ENCODE data around the gene FAM131A. TPM values are rescaled to one million over a fixed set of nuclear protein-coding genes. Genes with fewer than 3 reads are reported as not detected.

Gene FAM131A
- total RNA-seq, 2 experiments from 2014 or later: 3.6 to 4.4 TPM

DNA sequence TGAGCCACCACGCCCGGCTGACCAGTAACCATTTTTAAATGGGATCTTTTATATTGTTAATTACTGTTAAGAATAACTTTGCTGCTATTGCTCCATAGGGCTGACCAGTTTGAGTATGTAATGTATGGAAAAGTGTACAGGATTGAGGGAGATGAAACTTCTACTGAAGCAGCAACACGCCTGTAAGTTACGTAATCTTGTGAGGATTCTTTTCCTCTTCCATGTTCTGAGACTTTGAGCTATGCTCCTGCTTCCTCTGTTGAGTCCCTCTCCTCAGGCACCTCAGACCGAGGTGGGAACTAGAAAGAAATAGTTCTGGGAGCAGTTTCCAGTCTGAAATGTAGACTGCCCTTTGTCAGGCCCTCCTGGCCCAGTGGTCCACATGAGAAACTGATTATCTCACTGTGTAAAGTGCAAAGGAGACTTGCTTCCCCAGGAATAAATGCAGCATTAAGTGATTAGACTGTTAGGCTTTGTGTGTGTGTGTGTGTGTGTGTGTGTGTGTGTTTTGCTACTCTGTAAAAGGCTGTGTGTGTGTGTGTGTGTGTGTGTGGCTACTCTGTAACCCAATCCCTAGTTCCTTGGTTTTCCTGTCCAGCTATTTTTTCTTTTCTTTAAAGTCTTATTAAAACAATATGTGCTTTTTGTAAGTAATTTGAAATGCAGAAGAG is 29.4 kb downstream of the FAM131A start:
- H3K36me3 Mint-ChIP-seq (ENCODE audit: low read depth): peaks cover 36% of the 10 kb centered on the region
- CTCF ChIA-PET: interaction anchor here (0.7 to 1.1 kb wide), 4 partner anchors 194 to 994 kb away, joined by 3 to 4 read pairs (median 3); partner anchors contain the start of gene EPHB3
- no peak for DNase-seq
- peaks cover 32% of the 10 kb centered on the region for H3K4me1 Mint-ChIP-seq
- no peaks in the 10 kb centered on the region for H3K9me3 Mint-ChIP-seq
- H3K27me3 Mint-ChIP-seq: no peaks in the 10 kb centered on the region
- H3K27ac Mint-ChIP-seq: no peak overlapping the region
- no peak overlapping the region for H3K4me3 Mint-ChIP-seq
- POLR2A ChIA-PET: no interaction called here

- Mint-ChIP-seq H3K27me3 (no peaks in the 10 kb centered on the region), H3K36me3 (ENCODE audit: low read depth) (peaks cover 36% of the 10 kb centered on the region), H3K4me3 (no peak overlapping the region), H3K9me3 (no peaks in the 10 kb centered on the region), H3K4me1 (peaks cover 31% of the 10 kb centered on the region), H3K27ac (no peak overlapping the region)
- CTCF ChIA-PET: interaction anchor here (0.6 to 0.9 kb wide), 2 partner anchors 146 to 1175 kb away, joined by 3 read pairs; no protein-coding TSS in a partner anchor
- POLR2A ChIA-PET: no interaction called here
- DNase-seq: no peak
Observed at GRCh38 chr3:184368116-184368515, 30.7 kb downstream of the FAM131A start.

GRCh38 chr3:184368586-184369183 is 31.3 kb downstream of the FAM131A start:
- H3K27ac Mint-ChIP-seq: no peak overlapping the region
- H3K9me3 Mint-ChIP-seq: no peaks in the 10 kb centered on the region
- POLR2A ChIA-PET: no interaction called here
- CTCF ChIA-PET: interaction anchor here (0.6 to 0.9 kb wide), 3 partner anchors 145 to 1175 kb away, joined by 3 to 4 read pairs (median 3); no protein-coding TSS in a partner anchor
- H3K4me3 Mint-ChIP-seq: no peak overlapping the region
- DNase-seq: no peak
- H3K4me1 Mint-ChIP-seq: peaks cover 30% of the 10 kb centered on the region
- H3K36me3 Mint-ChIP-seq (ENCODE audit: low read depth): peaks cover 34% of the 10 kb centered on the region
- no peaks in the 10 kb centered on the region for H3K27me3 Mint-ChIP-seq

DNA sequence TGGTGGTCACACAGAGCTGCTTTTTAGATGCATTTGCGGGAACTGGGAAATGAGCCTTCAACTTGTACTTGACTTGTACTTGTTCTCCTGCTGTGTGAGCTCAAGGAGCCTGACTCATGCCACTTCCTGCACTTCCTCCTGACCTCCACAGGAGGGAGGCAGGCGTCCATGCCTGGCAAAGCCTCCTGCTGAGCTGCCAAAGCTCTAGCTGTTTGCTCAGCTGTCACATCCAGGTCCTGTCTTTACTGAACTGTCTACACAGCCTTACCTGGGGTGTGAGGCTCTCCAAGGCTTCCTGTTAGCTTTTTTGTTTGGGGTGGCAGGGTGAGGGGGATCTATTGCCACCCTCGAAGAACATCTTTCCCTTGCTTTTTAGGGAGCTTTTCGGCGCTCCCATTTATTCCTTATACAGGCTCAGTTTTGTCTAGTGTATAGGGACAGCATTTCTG is 34.2 kb downstream of the FAM131A start:
- H3K9me3 Mint-ChIP-seq: no peaks in the 10 kb centered on the region
- peaks cover 18% of the 10 kb centered on the region for H3K36me3 Mint-ChIP-seq (ENCODE audit: low read depth)
- ChIA-PET POLR2A (interaction anchor here (0.6 kb wide), 1 partner anchor 166 kb away, joined by 5 read pairs; no protein-coding TSS in a partner anchor), CTCF (interaction anchor here (0.6 to 2.5 kb wide), 25 partner anchors 8 to 191 kb away, joined by 3 to 21 read pairs (median 4); partner anchors contain the start of genes CHRD, CLCN2 and POLR2H)
- no peak overlapping the region for H3K4me3 Mint-ChIP-seq
- peaks cover 12% of the 10 kb centered on the region for H3K27me3 Mint-ChIP-seq
- peak overlapping the region; percentile 9 for H3K27ac Mint-ChIP-seq
- DNase-seq: peak; percentile 71
- H3K4me1 Mint-ChIP-seq: peaks cover 10% of the 10 kb centered on the region

GRCh38 chr3:184372296-184372821 is 35.0 kb downstream of the FAM131A start:
- no peaks in the 10 kb centered on the region for H3K9me3 Mint-ChIP-seq
- H3K4me3 Mint-ChIP-seq: no peak overlapping the region
- CTCF ChIA-PET: interaction anchor here (0.6 to 2.5 kb wide), 16 partner anchors 9 to 190 kb away, joined by 3 to 21 read pairs (median 4); partner anchors contain the start of gene CHRD
- no peak for DNase-seq
- H3K36me3 Mint-ChIP-seq (ENCODE audit: low read depth): peaks cover 10% of the 10 kb centered on the region
- POLR2A ChIA-PET: interaction anchor here (0.6 kb wide), 1 partner anchor 165 kb away, joined by 5 read pairs; no protein-coding TSS in a partner anchor
- peaks cover 5% of the 10 kb centered on the region for H3K4me1 Mint-ChIP-seq
- no peak overlapping the region for H3K27ac Mint-ChIP-seq
- H3K27me3 Mint-ChIP-seq: peaks cover 17% of the 10 kb centered on the region

GRCh38 chr3:184372911-184373310 is 35.5 kb downstream of the FAM131A start:
- ChIA-PET CTCF (interaction anchor here (1.3 to 2.5 kb wide), 6 partner anchors 9 to 172 kb away, joined by 3 to 21 read pairs (median 8); no protein-coding TSS in a partner anchor), POLR2A (no interaction called here)
- H3K9me3 Mint-ChIP-seq: no peaks in the 10 kb centered on the region
- H3K4me3 Mint-ChIP-seq: no peak overlapping the region
- H3K27ac Mint-ChIP-seq: no peak overlapping the region
- peaks cover 8% of the 10 kb centered on the region for H3K36me3 Mint-ChIP-seq (ENCODE audit: low read depth)
- peaks cover 5% of the 10 kb centered on the region for H3K4me1 Mint-ChIP-seq
- no peak for DNase-seq
- H3K27me3 Mint-ChIP-seq: peaks cover 23% of the 10 kb centered on the region

GRCh38 chr3:184373422-184373821 is 36.0 kb downstream of the FAM131A start:
- Mint-ChIP-seq H3K27ac (no peak overlapping the region), H3K4me3 (no peak overlapping the region), H3K36me3 (ENCODE audit: low read depth) (peaks cover 4% of the 10 kb centered on the region), H3K9me3 (no peaks in the 10 kb centered on the region), H3K4me1 (peaks cover 5% of the 10 kb centered on the region), H3K27me3 (peaks cover 28% of the 10 kb centered on the region)
- CTCF ChIA-PET: interaction anchor here (1.3 to 2.5 kb wide), 4 partner anchors 11 to 172 kb away, joined by 3 to 13 read pairs (median 6); no protein-coding TSS in a partner anchor
- POLR2A ChIA-PET: no interaction called here
- no peak for DNase-seq

DNA sequence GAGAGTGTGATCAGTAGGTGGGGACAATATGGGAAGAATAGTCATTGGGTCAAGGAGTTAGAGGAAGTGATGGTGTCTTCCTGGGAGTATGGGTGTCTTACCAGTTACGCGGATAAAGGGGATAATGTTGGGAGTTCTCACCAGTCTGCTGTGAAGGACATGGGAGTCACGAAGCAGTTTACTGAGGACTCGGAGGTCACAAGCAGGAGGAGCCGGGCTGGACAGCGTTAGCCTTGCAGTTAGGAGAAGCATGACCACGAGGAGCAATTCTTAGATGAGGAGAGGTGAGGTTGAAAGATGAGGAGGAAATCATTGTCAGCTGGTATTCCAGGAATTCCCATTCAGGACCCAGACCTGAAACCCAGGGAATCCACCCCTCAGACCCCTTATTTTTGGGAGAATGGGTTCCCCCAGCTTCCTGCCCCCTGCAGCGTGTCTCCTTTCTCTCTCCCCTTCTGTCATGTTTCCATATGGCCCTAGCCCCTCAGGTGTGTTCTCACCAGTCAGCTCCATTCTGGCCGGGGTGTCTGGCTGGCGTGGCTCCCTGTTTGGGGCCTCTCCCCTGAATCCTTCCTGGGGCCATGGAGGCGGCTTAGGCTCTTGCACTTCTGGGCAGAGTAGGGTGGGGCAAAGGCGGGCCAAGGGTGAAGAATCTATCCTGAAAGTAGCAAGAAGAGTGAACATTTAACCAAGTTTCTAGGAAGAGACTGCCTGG is 38.5 kb downstream of the FAM131A start:
- DNase-seq: no peak
- CTCF ChIA-PET: interaction anchor here (0.6 to 1.2 kb wide), 3 partner anchors 17 to 1393 kb away, joined by 3 to 4 read pairs (median 3); no protein-coding TSS in a partner anchor
- Mint-ChIP-seq H3K27ac (no peak overlapping the region), H3K9me3 (no peaks in the 10 kb centered on the region), H3K4me3 (no peak overlapping the region), H3K4me1 (peaks cover 11% of the 10 kb centered on the region), H3K27me3 (peaks cover 42% of the 10 kb centered on the region), H3K36me3 (ENCODE audit: low read depth) (peaks cover 2% of the 10 kb centered on the region)
- POLR2A ChIA-PET: no interaction called here

- Mint-ChIP-seq H3K27ac (no peak overlapping the region), H3K9me3 (no peaks in the 10 kb centered on the region), H3K4me1 (peaks cover 8% of the 10 kb centered on the region), H3K4me3 (no peak overlapping the region), H3K36me3 (ENCODE audit: low read depth) (peaks cover 2% of the 10 kb centered on the region), H3K27me3 (peaks cover 55% of the 10 kb centered on the region)
- ChIA-PET POLR2A (no interaction called here), CTCF (interaction anchor here (1.0 to 1.4 kb wide), 2 partner anchors 137 to 184 kb away, joined by 3 read pairs; partner anchors contain the start of gene EPHB3)
- no peak for DNase-seq
Observed at GRCh38 chr3:184377374-184377773, 40.0 kb downstream of the FAM131A start.

DNA sequence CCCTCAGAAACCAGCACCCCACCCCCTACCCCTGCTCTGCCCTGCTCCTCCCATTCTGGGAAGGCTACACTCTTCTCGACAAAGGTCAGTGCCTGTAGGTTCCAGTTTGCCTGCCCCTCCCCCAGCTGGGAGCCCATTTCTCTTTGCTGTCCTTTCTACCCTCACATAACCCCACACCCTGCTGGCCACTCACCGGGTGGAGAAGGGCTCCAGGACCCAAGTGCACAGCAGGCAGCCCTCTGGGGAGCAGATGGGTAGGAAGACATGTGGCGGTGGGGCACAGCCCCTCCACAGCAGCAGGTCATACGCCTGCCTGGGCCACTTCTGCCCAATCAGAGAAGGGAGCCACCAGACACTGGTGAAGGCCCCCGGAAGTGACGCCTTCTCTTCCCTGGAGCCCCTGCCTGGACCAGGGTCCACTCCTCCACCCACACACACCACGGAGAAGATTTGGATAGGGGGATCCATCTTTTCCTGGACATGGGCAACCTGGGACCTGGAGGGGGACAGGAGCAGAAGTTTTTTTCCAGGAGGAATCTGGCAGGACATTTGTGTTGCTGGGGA is 40.6 kb downstream of the FAM131A start, which contains the start of gene THPO:
TSS of gene THPO (minus strand) at position 326 of the 564 bp plus-strand sequence. CDS start 1,948 bp downstream, outside the sequence.
- no peak for DNase-seq
- Mint-ChIP-seq H3K27ac (no peak within 1 kb of the TSS), H3K36me3 (ENCODE audit: low read depth) (peaks cover 2% of the 10 kb centered on the region), H3K4me1 (peaks cover 8% of the 10 kb centered on the region), H3K4me3 (no peak within 1 kb of the TSS), H3K27me3 (peaks cover 61% of the 10 kb centered on the region), H3K9me3 (no peaks in the 10 kb centered on the region)
- ChIA-PET POLR2A (no interaction called here), CTCF (interaction anchor here (1.4 kb wide), 1 partner anchor 183 kb away, joined by 3 read pairs; the partner anchor contains the start of gene EPHB3)

- peaks cover 2% of the 10 kb centered on the region for H3K36me3 Mint-ChIP-seq (ENCODE audit: low read depth)
- DNase-seq: no peak
- no peaks in the 10 kb centered on the region for H3K9me3 Mint-ChIP-seq
- peaks cover 61% of the 10 kb centered on the region for H3K27me3 Mint-ChIP-seq
- ChIA-PET CTCF (interaction anchor here (0.6 to 1.1 kb wide), 2 partner anchors 91 to 163 kb away, joined by 3 to 4 read pairs; no protein-coding TSS in a partner anchor), POLR2A (no interaction called here)
- no peak overlapping the region for H3K27ac Mint-ChIP-seq
- H3K4me1 Mint-ChIP-seq: peaks cover 8% of the 10 kb centered on the region
- peak overlapping the region; percentile 33 for H3K4me3 Mint-ChIP-seq
Observed at GRCh38 chr3:184378651-184379357, 41.4 kb downstream of the FAM131A start.
